Progenitor cell of endocrine pancreas (in vitro differentiated cells): Measurements from ENCODE around the gene PLA2G3. TPM values are rescaled to one million over a fixed set of nuclear protein-coding genes. Genes with fewer than 3 reads are reported as not detected.
A peak's percentile ranks its signal among the peaks of the same experiment; 100 is the strongest.

Experiments used
- DNase-seq: peaks from one replicate; pipeline ENCODE4 v3.0.0; 2021; ENCODE audit warnings: low spot score; ENCODE audit not compliant: unreplicated experiment
- H3K27ac Mint-ChIP-seq: 2 replicates; pipeline ENCODE4 v1.8.0; 2021; ENCODE audit warnings: mild to moderate bottlenecking, moderate library complexity, mixed read lengths
- H3K27me3 Mint-ChIP-seq: 2 replicates; pipeline ENCODE4 v1.8.0; 2021; ENCODE audit warnings: mixed read lengths
- H3K36me3 Mint-ChIP-seq: 2 replicates; pipeline ENCODE4 v1.8.0; 2022; ENCODE audit warnings: mixed read lengths; ENCODE audit not compliant: insufficient read depth
- H3K4me1 Mint-ChIP-seq: 2 replicates; pipeline ENCODE4 v1.8.0; 2021; ENCODE audit warnings: low read depth, mixed read lengths
- H3K4me3 Mint-ChIP-seq: 2 replicates; pipeline ENCODE4 v1.8.0; 2021; ENCODE audit warnings: low read depth, mild to moderate bottlenecking, moderate library complexity, mixed read lengths
- H3K9me3 Mint-ChIP-seq: 2 replicates; pipeline ENCODE4 v1.8.0; 2021; ENCODE audit warnings: low read depth, mixed read lengths
- CTCF ChIP-seq: fragments of 200-600 bp; sonication (generic); IDR thresholded peaks from one replicate; pipeline ENCODE4 v1.5.0; 2021; ENCODE audit warnings: antibody characterized with exemption, mild to moderate bottlenecking; ENCODE audit not compliant: unreplicated experiment
- total RNA-seq: library from RNA; stranded (reverse); gene quantifications from 2 replicates; pipeline ENCODE4 v1.2.1, GENCODE V29; 2021

The PLA2G3 gene
- total RNA-seq, 1 donor from 2014 or later = 2.6 TPM

- Mint-ChIP-seq H3K27me3 (no peaks in the 10 kb centered on the region), H3K4me3 (no peak overlapping the region), H3K36me3 (peaks cover 2% of the 10 kb centered on the region), H3K4me1 (no peaks in the 10 kb centered on the region), H3K9me3 (no peaks in the 10 kb centered on the region), H3K27ac (no peak overlapping the region)
- no peak for DNase-seq
- TF ChIP-seq CTCF = no peak
Measured at GRCh38 chr22:31090217-31091085, 49.9 kb downstream of the PLA2G3 start.

- no peak overlapping the region for H3K27ac Mint-ChIP-seq
- peak; percentile 70 for TF ChIP-seq CTCF
Measured at GRCh38 chr22:31089160-31090100, 50.9 kb downstream of the PLA2G3 start.

GRCh38 chr22:31088233-31088986 is 51.9 kb downstream of the PLA2G3 start:
- peaks cover 12% of the 10 kb centered on the region for H3K4me1 Mint-ChIP-seq
- H3K27ac Mint-ChIP-seq = no peak overlapping the region
- no peaks in the 10 kb centered on the region for H3K9me3 Mint-ChIP-seq
- DNase-seq = no peak
- no peak for TF ChIP-seq CTCF
- H3K36me3 Mint-ChIP-seq = no peaks in the 10 kb centered on the region
- no peak overlapping the region for H3K4me3 Mint-ChIP-seq
- no peaks in the 10 kb centered on the region for H3K27me3 Mint-ChIP-seq

More at GRCh38 chr22:31089160-31090100, 50.9 kb downstream of the PLA2G3 start:
- peaks cover 2% of the 10 kb centered on the region for H3K4me1 Mint-ChIP-seq
- no peak for DNase-seq
- no peak overlapping the region for H3K4me3 Mint-ChIP-seq
- no peaks in the 10 kb centered on the region for H3K9me3 Mint-ChIP-seq
- no peaks in the 10 kb centered on the region for H3K36me3 Mint-ChIP-seq
- H3K27me3 Mint-ChIP-seq = no peaks in the 10 kb centered on the region

- H3K27ac Mint-ChIP-seq = no peak overlapping the region
- TF ChIP-seq CTCF = no peak
- no peak overlapping the region for H3K4me3 Mint-ChIP-seq
- no peaks in the 10 kb centered on the region for H3K27me3 Mint-ChIP-seq
- no peaks in the 10 kb centered on the region for H3K9me3 Mint-ChIP-seq
- H3K4me1 Mint-ChIP-seq = peaks cover 17% of the 10 kb centered on the region
- H3K36me3 Mint-ChIP-seq = no peaks in the 10 kb centered on the region
- no peak for DNase-seq
Measured at GRCh38 chr22:31087744-31088215, 52.5 kb downstream of the PLA2G3 start.
